Stimulated activated naive CD4-positive, alpha-beta T cell (primary cell): ENCODE results near the gene LAMC1.

ENCODE experiments used
- DNase-seq, 6 experiments: peaks; one replicate each; lab custom pipeline; 2025; lab: John Stamatoyannopoulos, UW

The LAMC1 gene

GRCh38 chr1:183080406-183080805 is 57.2 kb downstream of the LAMC1 start:
- no peak for DNase-seq

GRCh38 chr1:183081402-183082120 is 58.3 kb downstream of the LAMC1 start:
- DNase-seq: no peak

GRCh38 chr1:183082650-183083049 is 59.4 kb downstream of the LAMC1 start:
- no peak for DNase-seq

GRCh38 chr1:183087001-183087400 is 63.8 kb downstream of the LAMC1 start:
- DNase-seq: no peak

- DNase-seq: no peak
Observed at GRCh38 chr1:183089025-183089639, 65.9 kb downstream of the LAMC1 start.

- DNase-seq: no peak
Observed at GRCh38 chr1:183090391-183091006, 67.3 kb downstream of the LAMC1 start.

GRCh38 chr1:183091181-183091580 is 68.0 kb downstream of the LAMC1 start:
- no peak for DNase-seq

- no peak for DNase-seq
Observed at GRCh38 chr1:183092350-183092749, 69.1 kb downstream of the LAMC1 start.

- DNase-seq: no peak
Observed at GRCh38 chr1:183093066-183093668, 69.9 kb downstream of the LAMC1 start.

- no peak for DNase-seq
Observed at GRCh38 chr1:183093786-183094298, 70.6 kb downstream of the LAMC1 start.

- DNase-seq: no peak
Observed at GRCh38 chr1:183094351-183094750, 71.1 kb downstream of the LAMC1 start.

- no peak for DNase-seq
Observed at GRCh38 chr1:183096351-183096750, 73.1 kb downstream of the LAMC1 start.

- no peak for DNase-seq
Observed at GRCh38 chr1:183096894-183097293, 73.7 kb downstream of the LAMC1 start.

- no peak for DNase-seq
Observed at GRCh38 chr1:183097438-183098051, 74.3 kb downstream of the LAMC1 start.

GRCh38 chr1:183098317-183098716 is 75.1 kb downstream of the LAMC1 start:
- DNase-seq: no peak

- no peak for DNase-seq
Observed at GRCh38 chr1:183100361-183100974, 77.2 kb downstream of the LAMC1 start.

GRCh38 chr1:183101081-183101480 is 77.9 kb downstream of the LAMC1 start:
- DNase-seq: no peak

GRCh38 chr1:183101841-183102276 is 78.6 kb downstream of the LAMC1 start:
- DNase-seq: no peak

- DNase-seq: no peak
Observed at GRCh38 chr1:183103147-183103546, 79.9 kb downstream of the LAMC1 start.

- DNase-seq: no peak
Observed at GRCh38 chr1:183103577-183103976, 80.4 kb downstream of the LAMC1 start.

- no peak for DNase-seq
Observed at GRCh38 chr1:183105449-183105848, 82.2 kb downstream of the LAMC1 start.

- DNase-seq: no peak
Observed at GRCh38 chr1:183106166-183106565, 82.9 kb downstream of the LAMC1 start.
